CD4-positive, alpha-beta T cell treated with Interleukin-15 for 1 hour (primary cell): ENCODE data around the gene SH3RF1.

Experiments used
- DNase-seq: peaks from one replicate; pipeline ENCODE4 v3.0.0-alpha.2; 2020

The SH3RF1 gene

DNA sequence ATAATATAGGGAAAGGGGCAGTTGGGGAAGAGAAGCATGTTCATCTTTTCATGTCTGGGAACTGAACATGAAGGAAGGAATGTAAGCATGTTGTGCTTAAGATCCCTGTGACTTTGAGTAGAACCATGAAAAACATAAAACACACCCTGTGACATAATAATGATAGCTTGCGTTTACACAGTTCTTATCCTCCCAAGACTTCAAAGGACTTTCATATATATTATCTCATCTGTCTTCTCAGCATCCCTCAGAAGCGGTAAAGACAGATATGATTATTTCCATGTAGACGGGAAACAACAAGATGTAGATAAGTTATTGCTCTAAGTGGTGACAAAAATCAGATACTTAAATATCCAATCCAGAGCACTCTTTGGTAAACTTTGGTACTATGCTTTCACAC is 3.3 kb upstream of the SH3RF1 start:
- no peak for DNase-seq

DNA sequence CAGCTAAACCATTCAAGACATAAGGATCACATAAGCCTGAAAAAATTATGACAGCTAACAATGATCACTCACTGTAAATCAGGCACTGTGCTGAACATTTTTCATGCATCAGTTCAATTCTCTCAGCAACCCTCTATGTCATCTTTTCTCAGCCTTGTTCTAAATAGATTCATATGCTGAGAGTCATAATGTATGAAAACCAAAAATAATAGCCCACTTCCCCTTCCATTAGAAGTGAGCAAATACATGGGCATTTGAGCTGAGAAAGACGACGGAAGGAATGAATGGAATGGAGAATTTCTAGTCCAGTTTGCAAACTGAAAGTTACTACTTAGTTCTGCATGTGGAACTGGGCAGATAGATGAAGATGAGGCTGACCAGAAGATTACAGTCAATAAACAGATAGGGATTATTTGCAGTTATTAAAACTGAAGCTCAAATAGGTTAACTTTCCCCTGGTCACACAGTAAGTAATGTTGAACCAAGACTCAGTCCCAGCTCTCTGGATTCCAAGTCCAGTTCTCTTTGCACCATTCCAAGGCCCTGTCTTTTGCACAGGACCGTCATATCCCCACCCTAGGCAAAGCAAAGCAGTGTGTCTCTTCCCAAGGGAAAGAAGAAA is 1.6 kb upstream of the SH3RF1 start:
- no peak for DNase-seq

GRCh38 chr4:169271692-169272007 is 894 bp upstream of the SH3RF1 start:
- DNase-seq, result no peak

DNA sequence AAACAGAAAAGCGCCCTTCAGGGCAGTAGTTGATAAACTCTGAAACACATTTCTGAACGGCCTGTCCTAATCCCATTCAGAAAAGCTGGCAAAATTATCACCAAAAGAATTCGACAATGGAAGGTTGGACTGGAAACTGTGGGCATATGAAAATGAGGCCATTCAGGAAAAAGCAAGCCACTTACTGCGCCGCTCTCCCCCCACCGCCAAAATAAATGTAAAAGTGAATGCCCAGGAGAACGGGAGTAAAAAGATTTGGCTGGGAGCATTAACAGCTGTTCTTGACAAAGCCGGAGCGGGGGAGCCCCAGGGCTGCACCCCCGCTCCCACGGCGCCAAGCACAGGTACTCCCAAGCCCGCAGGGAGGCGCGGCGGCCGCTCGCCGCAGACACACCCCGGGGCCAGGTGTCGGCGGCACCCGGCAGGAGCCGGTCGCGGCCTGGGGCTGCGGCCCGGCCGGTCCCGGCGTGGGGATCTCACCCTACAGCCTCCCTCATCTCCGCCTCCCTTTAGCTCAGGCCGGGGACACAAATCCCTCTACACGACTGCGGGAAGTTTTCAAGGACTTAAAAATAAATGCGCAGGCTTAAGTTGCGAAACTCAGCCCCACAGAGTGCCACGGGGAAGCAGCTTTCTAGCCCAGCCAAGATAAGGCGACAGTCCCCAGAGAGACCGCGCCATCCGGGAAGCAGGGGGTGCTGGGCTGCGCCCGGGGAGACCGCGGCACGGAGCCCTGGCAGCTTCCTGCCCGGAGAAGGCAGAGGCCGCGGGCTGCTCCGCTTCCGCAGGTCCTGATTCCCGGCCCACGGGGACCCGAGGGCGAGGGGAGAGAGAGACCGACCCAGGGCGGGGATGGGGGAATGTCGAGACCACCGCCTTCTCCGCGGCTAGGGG is 593 bp downstream of the SH3RF1 start:
- DNase-seq, result no peak

- no peak for DNase-seq
Measured at GRCh38 chr4:169268951-169269760, 1.6 kb downstream of the SH3RF1 start.

- no peak for DNase-seq
Measured at GRCh38 chr4:169267070-169267469, 3.7 kb downstream of the SH3RF1 start.

DNA sequence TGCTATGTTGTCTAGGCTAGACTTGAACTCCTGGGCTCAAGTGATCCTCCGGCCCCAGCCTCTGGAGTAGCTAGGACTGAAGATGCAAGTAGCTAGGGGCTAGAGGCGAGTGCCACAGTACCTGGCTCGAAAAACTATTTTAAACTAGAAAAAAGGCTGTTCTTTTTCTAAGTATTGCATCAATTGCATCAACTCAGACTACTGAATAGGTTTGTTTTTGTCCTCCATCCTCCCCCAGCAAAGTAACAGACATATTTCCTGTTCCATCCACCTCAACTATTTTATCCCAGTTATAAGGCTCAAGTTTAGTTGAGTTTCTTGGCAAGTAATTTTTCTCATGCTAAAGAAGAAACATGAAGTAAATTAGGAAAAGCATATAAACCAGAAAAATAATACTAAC is 4.1 kb downstream of the SH3RF1 start:
- DNase-seq, result no peak

- DNase-seq, result no peak
Measured at GRCh38 chr4:169266081-169266480, 4.7 kb downstream of the SH3RF1 start.

DNA sequence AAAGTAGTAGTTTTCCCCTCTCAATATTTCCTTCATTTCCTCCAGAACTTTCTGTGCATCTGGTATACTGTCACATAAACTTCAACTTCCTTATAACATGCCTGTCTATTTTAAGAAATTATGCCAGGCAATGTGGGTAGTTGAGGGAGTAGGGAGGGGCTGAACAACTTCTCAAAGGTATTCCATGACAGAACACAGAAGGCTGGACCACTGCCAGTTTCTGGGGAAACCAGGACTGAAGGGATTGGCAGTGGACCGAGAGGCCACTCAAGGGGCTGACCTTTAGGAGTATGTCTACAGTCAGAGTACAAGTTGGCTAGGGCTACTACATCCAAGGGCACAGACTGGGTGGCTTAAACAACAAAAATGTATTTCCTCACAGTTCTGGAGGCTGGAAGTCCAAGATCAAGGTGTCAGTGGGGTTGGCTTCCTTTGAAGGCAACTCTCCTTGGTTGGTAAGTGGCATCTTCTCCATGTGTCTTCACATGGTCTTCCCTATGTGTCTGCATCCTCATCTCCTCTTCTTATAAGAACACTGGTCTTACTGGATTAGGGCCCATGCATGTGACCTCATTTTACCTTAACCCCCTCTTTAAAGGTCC is 6.9 kb downstream of the SH3RF1 start:
- DNase-seq, result no peak

DNA sequence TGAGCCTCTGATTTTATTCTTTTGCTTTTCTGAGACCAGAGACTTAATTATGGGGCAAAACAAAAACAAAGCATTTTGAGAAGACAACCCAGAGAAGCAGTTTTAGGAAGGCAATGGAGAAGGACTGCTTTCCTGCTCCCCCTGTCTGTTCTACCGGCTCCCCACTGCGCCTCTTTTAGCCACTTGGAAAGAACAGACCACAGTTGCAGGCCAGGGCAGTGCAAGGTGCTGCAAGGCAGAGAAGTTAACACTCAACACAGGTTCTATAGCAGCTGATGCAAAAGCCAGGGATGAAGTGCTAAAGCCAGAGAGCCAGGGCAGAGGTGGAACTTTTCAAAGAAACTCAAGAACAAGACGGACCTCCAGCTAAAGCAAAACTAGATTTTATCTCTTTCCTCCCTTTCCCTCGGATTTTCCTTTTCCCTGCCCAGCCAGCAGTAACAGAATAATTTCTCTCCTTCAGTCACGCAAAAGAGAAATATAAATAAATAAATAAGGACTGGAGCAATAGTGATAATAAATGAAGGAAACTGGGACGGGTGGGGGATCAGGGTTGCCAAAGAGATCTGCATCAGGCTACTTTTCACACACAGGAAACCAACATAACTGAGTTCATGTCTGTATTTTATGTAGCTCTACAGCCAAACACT is 10.4 kb downstream of the SH3RF1 start:
- no peak for DNase-seq

GRCh38 chr4:169259271-169259670 is 11.5 kb downstream of the SH3RF1 start:
- DNase-seq, result no peak

GRCh38 chr4:169258141-169258540 is 12.6 kb downstream of the SH3RF1 start:
- DNase-seq, result no peak

GRCh38 chr4:169256856-169257761 is 13.6 kb downstream of the SH3RF1 start:
- no peak for DNase-seq

- no peak for DNase-seq
Measured at GRCh38 chr4:169256101-169256612, 14.6 kb downstream of the SH3RF1 start.

DNA sequence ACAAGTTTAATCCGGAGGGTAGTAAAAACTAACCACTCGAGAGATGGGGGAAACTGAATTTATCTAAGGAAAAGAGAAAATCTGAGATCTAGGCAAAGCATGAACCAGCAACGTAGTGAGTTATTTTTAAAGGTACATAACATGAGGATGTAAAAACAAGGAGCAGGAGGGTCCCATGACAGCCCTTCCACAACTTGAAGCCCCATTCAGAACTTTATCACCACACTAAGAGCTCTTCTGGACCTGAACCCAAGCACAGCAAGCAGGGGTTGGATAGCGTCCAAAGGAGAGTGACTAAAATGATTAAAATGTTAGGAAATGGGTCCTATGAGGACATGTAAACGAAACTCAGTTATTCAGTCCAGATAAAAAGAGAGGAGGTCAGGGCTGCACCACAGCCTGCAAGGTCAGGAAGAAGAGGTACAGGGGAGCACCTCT is 16.2 kb downstream of the SH3RF1 start:
- DNase-seq, result no peak

DNA sequence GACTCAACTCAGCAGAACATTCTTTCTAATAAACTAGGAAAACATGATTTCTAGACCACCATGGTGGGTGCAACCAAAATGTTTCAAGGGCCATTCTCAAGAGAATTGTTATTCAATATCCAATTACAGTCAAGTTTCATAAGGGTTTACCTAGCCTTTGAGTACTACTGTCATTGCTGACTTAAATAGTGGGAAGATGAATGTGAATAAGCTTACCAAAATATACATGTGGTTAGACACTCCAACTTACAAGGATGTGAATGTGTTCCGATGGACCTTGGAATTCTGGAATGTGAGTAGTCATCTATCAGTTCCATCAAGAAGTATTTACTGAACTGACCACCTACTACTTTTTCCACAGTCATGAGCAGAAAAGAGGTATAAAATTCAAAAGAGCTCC is 16.9 kb downstream of the SH3RF1 start:
- no peak for DNase-seq

DNA sequence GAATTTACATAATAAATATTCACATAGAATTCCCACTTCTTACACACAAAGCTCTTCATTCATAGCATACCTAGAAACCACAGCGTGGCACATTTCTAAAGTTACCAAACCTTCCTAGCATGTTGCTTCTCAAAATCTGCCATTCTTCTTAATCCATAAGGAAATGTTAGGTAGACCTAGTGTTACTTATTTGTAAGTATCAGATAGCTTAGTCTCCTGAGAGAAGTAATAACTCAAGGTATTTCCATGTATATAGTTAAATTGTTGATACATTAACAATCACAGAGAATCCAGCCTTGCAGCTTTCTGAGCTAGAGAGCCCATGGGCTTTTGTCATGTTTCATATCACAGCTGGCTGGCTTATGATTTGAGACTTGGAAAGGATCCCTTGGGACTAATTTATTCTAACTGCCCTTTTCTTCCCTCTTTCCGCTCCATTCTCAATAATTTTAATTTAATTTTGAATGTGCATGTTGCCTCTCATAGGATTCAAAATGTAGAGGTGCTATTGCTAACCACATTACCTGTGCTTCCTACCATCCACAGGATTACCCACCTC is 17.6 kb downstream of the SH3RF1 start:
- no peak for DNase-seq

- no peak for DNase-seq
Measured at GRCh38 chr4:169252339-169253112, 18.2 kb downstream of the SH3RF1 start.

- DNase-seq, result no peak
Measured at GRCh38 chr4:169251291-169252235, 19.2 kb downstream of the SH3RF1 start.
